GM23248 (cell line): ENCODE measurements around the gene TFAP2E.

ENCODE experiments used
- EZH2 ChIP-seq: fragments of 200-600 bp; sonication (generic); IDR thresholded peaks from 2 replicates; pipeline ENCODE4 v1.6.1; 2018; ENCODE audit warnings: antibody characterized with exemption, mild to moderate bottlenecking; ENCODE audit not compliant: insufficient read depth, poor library complexity, severe bottlenecking
- EZH2phosphoT487 ChIP-seq: fragments of 200-600 bp; sonication (generic); IDR thresholded peaks from 2 replicates; pipeline ENCODE4 v1.6.1; 2018; ENCODE audit warnings: antibody characterized with exemption, moderate library complexity, mild to moderate bottlenecking, low read depth; ENCODE audit not compliant: insufficient read depth

DNA sequence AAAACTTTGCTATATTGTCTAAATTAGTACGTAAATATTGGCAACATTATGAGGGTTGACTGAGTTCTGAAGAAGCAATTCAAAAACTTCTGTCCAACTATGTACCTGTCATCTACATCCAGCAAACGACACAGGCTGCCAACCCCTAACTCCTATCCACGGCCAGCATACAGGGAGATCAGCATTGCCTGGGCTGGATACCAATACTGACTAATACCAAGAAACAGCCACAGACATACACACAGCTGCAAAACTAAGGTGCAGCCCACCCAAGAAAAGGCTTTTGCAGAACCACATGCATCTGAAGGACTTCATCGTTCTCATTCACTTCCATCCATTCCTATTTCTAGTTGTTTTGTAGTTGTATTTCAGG, 17.9 kb upstream of the TFAP2E start:
- TF ChIP-seq EZH2 (no peak), EZH2phosphoT487 (no peak)
